Ascending aorta (tissue), 2 donors: ENCODE data around the gene KSR1. TPM values are rescaled to one million over a fixed set of nuclear protein-coding genes. Genes with fewer than 3 reads are reported as not detected.

Experiments used
- DNase-seq, 2 donors: peaks; one replicate each; pipeline ENCODE4 v3.0.0-alpha.2; 2019; ENCODE audit warnings: low spot score in 2 of 2
- H3K27ac ChIP-seq, 2 donors: fragments of 200-600 bp; sonication (generic); one replicate each; pipeline ENCODE4 v1.5.1; 2016 to 2017; ENCODE audit warnings: mild to moderate bottlenecking in 1 of 2
- H3K27me3 ChIP-seq: fragments of 200-600 bp; sonication (generic); one replicate; pipeline ENCODE4 v1.5.1; 2017
- H3K36me3 ChIP-seq, 2 donors: fragments of 200-600 bp; sonication (generic); one replicate each; pipeline ENCODE4 v1.5.1; 2016
- H3K4me1 ChIP-seq, 2 donors: fragments of 200-600 bp; sonication (generic); one replicate each; pipeline ENCODE4 v1.5.1; 2016 to 2017; ENCODE audit warnings: mild to moderate bottlenecking in 1 of 2
- H3K4me3 ChIP-seq, 2 donors: fragments of 200-600 bp; sonication (generic); one replicate each; pipeline ENCODE4 v1.5.1; 2016 to 2017; ENCODE audit warnings: mild to moderate bottlenecking in 1 of 2
- H3K9me3 ChIP-seq, 2 donors: fragments of 200-600 bp; sonication (generic); one replicate each; pipeline ENCODE4 v1.5.1; 2016
- intact Hi-C: fragments of 100-400 bp; cut with DNase I; formaldehyde crosslinking; loops from one replicate; pipeline ENCODE4 v1.15.1; 2023
- total RNA-seq: library from RNA; depleted of rRNA; stranded (reverse); fragments of >200 nt; gene quantifications from one replicate; pipeline ENCODE4 v1.1.0, GENCODE V29; 2016
- TF ChIP-seq, protein P1 (sequence below), 3 experiments: fragments of 200-600 bp in 2 of 3; fragments of 450-650 bp in 1 of 3; sonication (generic) in 2 of 3; IDR thresholded peaks; one replicate each; pipeline ENCODE4 v1.5.1; 2016 to 2019; ENCODE audit warnings: antibody characterized with exemption in 3 of 3, mild to moderate bottlenecking in 1 of 3, moderate library complexity in 1 of 3

KSR1 gene
- total RNA-seq, 1 donor from 2014 or later = 42.6 TPM

DNA sequence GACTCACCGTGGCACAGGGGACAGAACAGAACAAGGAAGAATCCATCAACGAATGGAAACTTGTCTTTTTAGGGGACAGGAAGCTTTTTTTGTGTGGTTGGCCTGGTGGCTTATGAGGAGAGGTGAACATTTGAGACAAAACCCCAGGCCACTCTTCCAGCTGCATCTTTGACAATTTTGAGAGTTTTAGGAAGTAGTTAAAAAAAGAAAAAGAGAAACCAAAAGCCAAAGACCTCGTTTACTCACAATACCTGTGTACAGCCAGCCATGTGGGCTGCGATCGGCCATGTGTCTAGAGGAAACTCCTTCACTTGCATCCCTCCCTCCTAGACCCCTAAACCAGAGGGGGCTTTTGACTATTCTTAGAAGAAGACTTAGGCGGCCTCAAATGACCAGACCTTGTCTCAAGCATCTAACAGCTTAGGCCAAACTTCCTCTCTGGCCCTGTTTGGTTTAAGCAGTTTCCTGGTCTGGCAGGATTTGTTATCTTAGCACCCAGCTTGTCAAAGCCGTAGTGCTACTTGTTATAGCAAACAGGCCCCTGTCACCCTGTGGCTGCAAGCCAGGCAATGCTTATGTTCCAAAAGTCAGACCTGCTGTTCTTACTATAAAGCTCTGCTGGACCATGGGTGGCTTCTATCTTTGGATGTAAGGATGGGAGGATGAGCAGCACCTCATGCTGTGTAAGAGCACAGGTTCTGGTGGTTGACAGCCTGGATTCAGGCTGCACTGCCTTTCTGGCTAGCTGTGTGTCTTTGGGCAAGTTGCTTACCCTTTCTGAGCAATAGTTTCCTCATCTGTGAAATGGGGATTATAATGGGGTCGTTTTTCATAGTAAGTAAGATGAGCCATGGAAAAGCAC lies 17.7 kb downstream of the KSR1 start:
- Histone ChIP-seq H3K9me3 (no peaks in the 10 kb centered on the region), H3K27ac (no peak overlapping the region), H3K27me3 (no peaks in the 10 kb centered on the region), H3K4me1 (peaks cover 0 to 14% of the 10 kb centered on the region in 2 donors), H3K4me3 (no peak overlapping the region), H3K36me3 (no peaks in the 10 kb centered on the region)
- TF ChIP-seq, protein P1, sequence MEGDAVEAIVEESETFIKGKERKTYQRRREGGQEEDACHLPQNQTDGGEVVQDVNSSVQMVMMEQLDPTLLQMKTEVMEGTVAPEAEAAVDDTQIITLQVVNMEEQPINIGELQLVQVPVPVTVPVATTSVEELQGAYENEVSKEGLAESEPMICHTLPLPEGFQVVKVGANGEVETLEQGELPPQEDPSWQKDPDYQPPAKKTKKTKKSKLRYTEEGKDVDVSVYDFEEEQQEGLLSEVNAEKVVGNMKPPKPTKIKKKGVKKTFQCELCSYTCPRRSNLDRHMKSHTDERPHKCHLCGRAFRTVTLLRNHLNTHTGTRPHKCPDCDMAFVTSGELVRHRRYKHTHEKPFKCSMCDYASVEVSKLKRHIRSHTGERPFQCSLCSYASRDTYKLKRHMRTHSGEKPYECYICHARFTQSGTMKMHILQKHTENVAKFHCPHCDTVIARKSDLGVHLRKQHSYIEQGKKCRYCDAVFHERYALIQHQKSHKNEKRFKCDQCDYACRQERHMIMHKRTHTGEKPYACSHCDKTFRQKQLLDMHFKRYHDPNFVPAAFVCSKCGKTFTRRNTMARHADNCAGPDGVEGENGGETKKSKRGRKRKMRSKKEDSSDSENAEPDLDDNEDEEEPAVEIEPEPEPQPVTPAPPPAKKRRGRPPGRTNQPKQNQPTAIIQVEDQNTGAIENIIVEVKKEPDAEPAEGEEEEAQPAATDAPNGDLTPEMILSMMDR (IDR thresholded peaks at IDR 0.05) = no peak
- no peak for DNase-seq
- intact Hi-C loops = no loop called here

DNA sequence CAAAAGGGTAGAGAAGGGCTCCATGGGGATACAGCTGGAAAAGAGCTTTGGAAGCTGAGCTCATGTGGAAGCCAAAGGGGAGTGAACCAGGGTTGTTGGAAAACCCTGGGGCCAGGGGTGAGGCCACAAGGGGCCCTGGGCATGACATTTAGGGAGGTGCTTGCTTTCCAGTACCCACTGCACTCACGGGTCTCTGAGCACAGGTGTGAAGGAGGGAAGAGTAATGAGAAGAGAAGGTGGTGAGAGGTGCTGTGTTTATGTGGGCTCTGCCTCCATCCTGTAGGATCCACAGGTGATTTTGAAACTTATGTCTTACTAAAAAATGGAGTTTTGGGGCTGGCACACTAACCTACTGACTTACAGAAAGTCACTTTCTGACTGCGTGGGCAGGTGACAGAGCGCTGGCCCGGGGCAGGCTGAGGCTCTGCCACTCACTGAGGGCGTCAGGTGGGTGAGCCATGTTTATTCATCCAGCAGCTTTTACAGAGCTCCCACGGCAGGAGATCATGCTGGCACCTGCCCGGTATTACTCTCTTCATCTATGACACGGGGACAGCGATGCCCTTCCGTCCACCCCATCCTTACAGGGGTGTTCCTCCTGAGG lies 18.9 kb downstream of the KSR1 start:
- intact Hi-C loops = no loop called here
- Histone ChIP-seq H3K27ac (no peak overlapping the region), H3K4me1 (peaks cover 0 to 8% of the 10 kb centered on the region in 2 donors), H3K27me3 (no peaks in the 10 kb centered on the region), H3K4me3 (no peak overlapping the region), H3K36me3 (no peaks in the 10 kb centered on the region), H3K9me3 (no peaks in the 10 kb centered on the region)
- no peak for DNase-seq
- TF ChIP-seq, protein P1 (IDR thresholded peaks at IDR 0.05) = no peak

- no peak for DNase-seq
- H3K4me3 ChIP-seq = no peak overlapping the region
- no peaks in the 10 kb centered on the region for H3K36me3 ChIP-seq
- TF ChIP-seq, protein P1 (IDR thresholded peaks at IDR 0.05) = no peak
- no peaks in the 10 kb centered on the region for H3K27me3 ChIP-seq
- H3K9me3 ChIP-seq = no peaks in the 10 kb centered on the region
- peaks cover 0 to 4% of the 10 kb centered on the region in 2 donors for H3K4me1 ChIP-seq
- H3K27ac ChIP-seq = no peak overlapping the region
- intact Hi-C loops = no loop called here
These were observed 20.0 kb downstream of the KSR1 start for GRCh38 chr17:27475981-27476895.

DNA sequence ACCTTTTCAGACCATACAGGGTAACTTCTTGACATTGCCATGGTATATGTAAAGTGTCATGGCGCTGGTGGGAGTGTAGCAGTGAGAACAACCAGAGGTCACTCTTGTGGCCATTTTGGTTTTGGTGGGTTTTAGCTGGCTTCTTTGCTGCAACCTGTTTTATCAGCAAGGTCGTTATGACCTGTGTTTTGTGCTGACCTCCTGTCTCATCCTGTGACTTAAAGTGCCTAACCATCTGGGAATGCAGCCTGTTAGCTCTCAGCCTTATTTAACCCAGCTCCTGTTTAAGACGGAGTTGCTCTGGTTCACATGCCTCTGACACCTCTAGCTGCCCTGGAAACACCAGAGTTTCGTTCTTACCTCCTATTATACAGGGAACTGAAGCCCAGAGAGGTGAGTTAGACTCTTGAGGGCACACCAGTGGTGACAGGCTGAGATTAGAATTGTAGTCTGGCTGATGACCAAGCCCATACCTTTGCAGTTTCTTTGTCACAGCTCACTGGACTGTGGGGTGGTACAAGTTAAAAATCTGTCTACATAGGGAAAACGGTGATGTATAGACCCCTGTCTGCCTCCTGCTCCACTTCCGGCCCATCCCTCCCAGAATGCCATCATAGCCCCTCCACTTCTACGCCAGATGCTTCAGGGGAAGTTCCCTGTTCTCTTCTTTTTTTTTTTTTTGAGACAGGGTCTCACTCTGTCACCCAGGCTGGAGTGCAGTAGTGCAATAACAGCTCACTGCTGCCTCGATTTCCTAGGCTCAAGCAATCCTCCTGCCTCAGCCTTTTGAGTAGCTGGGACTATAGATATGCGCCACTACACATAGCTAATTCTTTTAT lies 21.0 kb downstream of the KSR1 start:
- TF ChIP-seq, protein P1 (IDR thresholded peaks at IDR 0.05) = no peak
- H3K27ac ChIP-seq = no peak overlapping the region
- intact Hi-C loops = no loop called here
- DNase-seq = no peak
- no peaks in the 10 kb centered on the region for H3K4me1 ChIP-seq
- H3K27me3 ChIP-seq = no peaks in the 10 kb centered on the region
- no peak overlapping the region for H3K4me3 ChIP-seq
- no peaks in the 10 kb centered on the region for H3K36me3 ChIP-seq
- no peaks in the 10 kb centered on the region for H3K9me3 ChIP-seq
